Keratinocyte (primary cell): ENCODE results near the gene ZNRD2. TPM values are rescaled to one million over a fixed set of nuclear protein-coding genes. Genes with fewer than 3 reads are reported as not detected.

Experiments
- DNase-seq: peaks from one replicate; pipeline ENCODE4 v3.0.0-alpha.2; 2011; ENCODE audit warnings: low read depth, missing footprints, low spot score
- FAIRE-seq: peaks from 2 replicates; lab custom pipeline; 2011; peaks lifted over from hg19 to GRCh38; lab: Jason Lieb, UNC
- H2AFZ ChIP-seq: 2 replicates; pipeline ENCODE4 v1.6.0; 2012; ENCODE audit warnings: low read length, control low read depth, inconsistent platforms; ENCODE audit not compliant: control insufficient read depth
- H3K27ac ChIP-seq: 2 replicates; pipeline ENCODE4 v1.5.1; 2011; ENCODE audit warnings: low read length; ENCODE audit not compliant: control insufficient read depth, insufficient read depth
- H3K27me3 ChIP-seq: 3 replicates; pipeline ENCODE4 v1.6.0; 2011; ENCODE audit warnings: low read length; ENCODE audit not compliant: control insufficient read depth, insufficient read depth; ENCODE audit errors: extremely low read depth
- H3K36me3 ChIP-seq, 2 experiments: 2 replicates in 1 of 2; 3 replicates in 1 of 2; pipeline ENCODE4 v1.5.1; 2011; ENCODE audit warnings: low read length in 2 of 2, mild to moderate bottlenecking in 1 of 2; ENCODE audit not compliant: control insufficient read depth in 2 of 2, insufficient read depth in 2 of 2; ENCODE audit errors: extremely low read depth in 1 of 2
- H3K4me1 ChIP-seq: 3 replicates; pipeline ENCODE4 v1.5.1; 2011; ENCODE audit warnings: low read length; ENCODE audit not compliant: control insufficient read depth, insufficient read depth; ENCODE audit errors: extremely low read depth
- H3K4me2 ChIP-seq: 3 replicates; pipeline ENCODE4 v1.6.0; 2011; ENCODE audit warnings: low read depth, low read length; ENCODE audit not compliant: control insufficient read depth, insufficient read depth; ENCODE audit errors: extremely low read depth
- H3K4me3 ChIP-seq, 3 experiments: fragments of 200-600 bp in 1 of 3; sonication (generic) in 1 of 3; 2 replicates in 2 of 3; 3 replicates in 1 of 3; pipeline ENCODE4 v1.5.1; 2011 to 2016; ENCODE audit warnings: low read length in 3 of 3, mild to moderate bottlenecking in 3 of 3, control low read depth in 2 of 3, inconsistent platforms in 1 of 3, low read depth in 1 of 3, mixed read lengths in 1 of 3, mixed run types in 1 of 3, moderate library complexity in 1 of 3; ENCODE audit not compliant: control insufficient read depth in 2 of 3, insufficient read depth in 2 of 3; ENCODE audit errors: extremely low read depth in 1 of 3
- H3K79me2 ChIP-seq: 2 replicates; pipeline ENCODE4 v1.6.0; 2012; ENCODE audit warnings: low read length; ENCODE audit not compliant: control insufficient read depth, insufficient read depth
- H3K9ac ChIP-seq: 3 replicates; pipeline ENCODE4 v1.6.0; 2011; ENCODE audit warnings: low read length; ENCODE audit not compliant: control insufficient read depth, insufficient read depth; ENCODE audit errors: extremely low read depth
- H3K9me1 ChIP-seq: 3 replicates; pipeline ENCODE4 v1.6.0; 2011; ENCODE audit warnings: low read length; ENCODE audit not compliant: control insufficient read depth, insufficient read depth; ENCODE audit errors: extremely low read depth
- H3K9me3 ChIP-seq: 2 replicates; pipeline ENCODE4 v1.5.1; 2012; ENCODE audit warnings: low read depth, low read length; ENCODE audit not compliant: control insufficient read depth
- H4K20me1 ChIP-seq: 3 replicates; pipeline ENCODE4 v1.6.0; 2011; ENCODE audit warnings: low read length; ENCODE audit not compliant: control insufficient read depth, insufficient read depth; ENCODE audit errors: extremely low read depth
- CTCF ChIP-seq, 3 experiments: IDR thresholded peaks in 1 of 3; conservative IDR thresholded peaks in 1 of 3; optimal IDR thresholded peaks in 1 of 3; 2 replicates in 2 of 3; 3 replicates in 1 of 3; pipeline versions ENCODE3 to v1.5.1; 2011; ENCODE audit warnings: low read length in 3 of 3, mild to moderate bottlenecking in 3 of 3, moderate library complexity in 2 of 3, control low read depth in 1 of 3, inconsistent platforms in 1 of 3; ENCODE audit not compliant: insufficient read depth in 2 of 3; ENCODE audit errors: extremely low read depth in 1 of 3
- EZH2 ChIP-seq: IDR thresholded peaks from one replicate; pipeline ENCODE4 v1.6.1; 2012; ENCODE audit warnings: inconsistent platforms, mild to moderate bottlenecking, low read length, moderate library complexity
- dilution Hi-C: fragments of 300-500 bp; cut with MboI; formaldehyde crosslinking; loops from one replicate; pipeline ENCODE4 v1.7.0; 2020; ENCODE audit warnings: low sequenced_read_pairs; ENCODE audit not compliant: extremely low pct_ligation_motif_present
- polyA plus RNA-seq, 5 experiments: library from polyadenylated mRNA; depleted of rRNA in 3 of 5; stranded (reverse) in 3 of 5; stranded (forward) in 1 of 5; unstranded in 1 of 5; fragments of >200 nt; gene quantifications; 1 replicate in 1 of 5; 2 replicates in 3 of 5; 3 replicates in 1 of 5; pipeline versions ENCODE4 v1.2.1 to v1.2.3, GENCODE V29; 2011 to 2012; ENCODE audit warnings: missing spikeins in 2 of 5, low read depth in 1 of 5, low replicate concordance in 1 of 5

Gene ZNRD2
- polyA plus RNA-seq, 1 donor (not counting 4 experiments of a cell fraction or from before 2014, with no cell fraction given) = 33.6 TPM

- TF ChIP-seq EZH2 = no peak
- TF ChIP-seq CTCF (optimal IDR thresholded peaks at IDR 0.05 in 1 of 3, IDR thresholded peaks at IDR 0.05 in 1 of 3, conservative IDR thresholded peaks at IDR 0.05 in 1 of 3; ENCODE audit: extremely low read depth in 1 of 3, insufficient read depth in 2 of 3, low read length in 3 of 3) = peak; percentile 76 to 77 (median 77)
- Histone ChIP-seq H3K4me1 (peaks cover 26% of the 10 kb centered on the region), H3K9me1 (no peaks in the 10 kb centered on the region), H3K79me2 (no peaks in the 10 kb centered on the region), H3K4me2 (no peak overlapping the region), H2AFZ (no peak overlapping the region), H3K27ac (no peak overlapping the region), H3K36me3 (peaks cover 9 to 16% of the 10 kb centered on the region in 2 experiments), H3K4me3 (no peak overlapping the region), H3K27me3 (no peaks in the 10 kb centered on the region), H3K9ac (no peak overlapping the region), H4K20me1 (peaks cover 4% of the 10 kb centered on the region), H3K9me3 (no peaks in the 10 kb centered on the region)
- no peak for FAIRE-seq
- DNase-seq = no peak
- dilution Hi-C loops = no loop called here
Measured at GRCh38 chr11:65588199-65589054, 18.1 kb downstream of the ZNRD2 start.

GRCh38 chr11:65589444-65590239 is 19.4 kb downstream of the ZNRD2 start:
- H3K9me1 ChIP-seq = no peaks in the 10 kb centered on the region
- H3K36me3 ChIP-seq = peaks cover 9 to 12% of the 10 kb centered on the region in 2 experiments
- no peaks in the 10 kb centered on the region for H3K79me2 ChIP-seq
- dilution Hi-C loops = no loop called here
- DNase-seq = no peak
- no peaks in the 10 kb centered on the region for H3K9me3 ChIP-seq
- TF ChIP-seq CTCF (optimal IDR thresholded peaks at IDR 0.05 in 1 of 3, IDR thresholded peaks at IDR 0.05 in 1 of 3, conservative IDR thresholded peaks at IDR 0.05 in 1 of 3; ENCODE audit: extremely low read depth in 1 of 3, insufficient read depth in 2 of 3, low read length in 3 of 3) (no peak), EZH2 (no peak)
- no peak overlapping the region for H3K9ac ChIP-seq
- no peak overlapping the region for H3K27ac ChIP-seq
- H2AFZ ChIP-seq = no peak overlapping the region
- peaks cover 4% of the 10 kb centered on the region for H4K20me1 ChIP-seq
- no peak for FAIRE-seq
- no peaks in the 10 kb centered on the region for H3K27me3 ChIP-seq
- no peak overlapping the region for H3K4me2 ChIP-seq
- H3K4me3 ChIP-seq = no peak overlapping the region
- H3K4me1 ChIP-seq = peaks cover 33% of the 10 kb centered on the region
